GM23248 (cell line): ENCODE data around the gene MN1.

ENCODE experiments used
- EZH2 ChIP-seq: fragments of 200-600 bp; sonication (generic); IDR thresholded peaks from 2 replicates; pipeline ENCODE4 v1.6.1; 2018; ENCODE audit warnings: antibody characterized with exemption, mild to moderate bottlenecking; ENCODE audit not compliant: insufficient read depth, poor library complexity, severe bottlenecking
- EZH2phosphoT487 ChIP-seq: fragments of 200-600 bp; sonication (generic); IDR thresholded peaks from 2 replicates; pipeline ENCODE4 v1.6.1; 2018; ENCODE audit warnings: antibody characterized with exemption, moderate library complexity, mild to moderate bottlenecking, low read depth; ENCODE audit not compliant: insufficient read depth

DNA sequence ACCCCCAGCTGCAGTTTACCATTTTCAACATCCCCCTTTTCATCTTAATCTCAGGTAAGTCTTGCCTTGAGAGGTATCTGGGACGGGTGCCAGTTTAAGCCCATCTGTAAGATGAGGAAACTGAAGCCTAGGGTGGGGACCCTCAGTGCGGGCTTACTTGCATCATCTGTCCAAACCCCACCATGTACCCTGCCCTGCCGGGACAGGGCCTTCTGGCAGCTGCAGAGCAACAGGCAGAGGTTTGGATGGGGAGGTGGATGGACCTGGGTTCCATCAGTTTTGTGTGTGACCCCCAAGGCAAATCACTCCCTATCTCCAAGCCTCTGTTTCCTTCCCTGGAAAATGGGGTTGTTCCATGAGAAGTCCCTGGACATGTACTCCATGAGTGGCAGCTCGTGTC lies 67.5 kb downstream of the MN1 start:
- TF ChIP-seq EZH2, result no peak
- TF ChIP-seq EZH2phosphoT487, result no peak
